Ammon's horn (tissue), 1 donor: ENCODE results near the gene SCYL1.

Source experiments
- DNase-seq: peaks from one replicate; pipeline ENCODE4 v3.0.0-alpha.2; 2016; ENCODE audit warnings: low spot score

The SCYL1 gene

DNA sequence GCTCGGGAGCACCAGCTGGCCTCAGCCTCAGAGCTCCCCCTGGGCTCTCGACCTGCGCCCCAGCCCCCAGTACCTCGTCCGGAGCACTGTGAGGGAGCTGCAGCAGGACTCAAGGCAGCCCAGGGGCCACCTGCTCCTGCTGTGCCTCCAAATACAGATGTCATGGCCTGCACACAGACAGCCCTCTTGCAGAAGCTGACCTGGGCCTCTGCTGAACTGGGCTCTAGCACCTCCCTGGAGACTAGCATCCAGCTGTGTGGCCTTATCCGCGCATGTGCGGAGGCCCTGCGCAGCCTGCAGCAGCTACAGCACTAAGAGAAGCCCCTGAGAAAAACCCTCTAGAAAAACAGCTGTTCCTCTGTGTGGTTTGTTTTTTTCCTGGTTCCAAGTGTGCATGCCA lies 46.5 kb downstream of the SCYL1 start:
- DNase-seq = no peak

DNA sequence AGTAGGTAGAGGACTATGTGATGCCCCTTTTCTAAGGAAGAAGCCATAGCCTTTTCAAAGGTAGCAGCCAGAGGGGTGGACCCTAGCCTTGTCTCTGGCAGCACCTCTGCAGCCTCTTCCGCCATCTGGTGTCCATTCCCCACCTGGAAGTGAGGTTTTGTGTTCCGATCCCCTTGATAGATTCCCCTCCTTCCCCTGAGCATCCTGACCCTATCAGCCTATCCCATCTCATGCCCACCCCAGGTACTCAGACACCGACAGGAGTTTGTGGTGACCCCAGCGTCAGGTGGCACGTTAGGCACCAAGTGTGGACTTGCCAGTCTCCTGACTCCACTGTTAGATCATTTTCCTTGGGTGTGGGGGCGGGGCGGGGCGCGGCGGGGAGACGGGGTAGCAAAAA lies 47.1 kb downstream of the SCYL1 start:
- no peak for DNase-seq

DNA sequence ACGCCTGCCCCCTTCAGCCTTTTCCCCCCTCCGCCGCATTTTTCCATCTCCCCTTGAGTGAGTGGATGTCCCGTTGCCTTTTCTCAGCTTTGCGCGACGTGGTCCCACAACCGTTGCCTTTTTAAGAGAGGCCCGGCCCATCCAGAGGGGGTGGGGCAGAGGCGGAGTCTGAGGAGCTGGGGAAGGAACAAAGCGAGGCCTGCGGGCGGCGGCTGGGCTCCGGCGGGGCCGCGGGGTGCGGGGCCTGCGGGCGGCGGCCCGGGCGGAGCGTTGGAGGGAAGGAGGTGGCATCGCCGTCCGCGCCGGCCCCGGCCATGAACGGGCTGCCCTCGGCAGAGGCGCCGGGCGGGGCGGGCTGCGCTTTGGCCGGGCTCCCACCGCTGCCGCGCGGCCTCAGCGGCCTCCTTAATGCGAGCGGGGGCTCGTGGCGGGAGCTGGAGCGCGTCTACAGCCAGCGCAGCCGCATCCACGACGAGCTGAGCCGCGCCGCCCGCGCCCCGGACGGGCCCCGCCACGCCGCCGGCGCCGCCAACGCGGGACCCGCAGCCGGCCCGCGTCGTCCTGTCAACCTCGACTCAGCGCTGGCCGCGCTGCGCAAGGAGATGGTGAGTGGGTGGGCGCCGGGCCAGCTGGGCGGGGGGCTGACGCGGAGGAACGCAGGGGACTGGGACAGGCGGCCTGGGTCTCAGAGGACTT lies 47.6 kb downstream of the SCYL1 start, which contains the start of gene FAM89B:
Gene FAM89B (plus strand): TSS at position 183 of the 696 bp plus-strand sequence. CDS start 132 bp downstream, at position 315.
- DNase-seq = peak; percentile 91

DNA sequence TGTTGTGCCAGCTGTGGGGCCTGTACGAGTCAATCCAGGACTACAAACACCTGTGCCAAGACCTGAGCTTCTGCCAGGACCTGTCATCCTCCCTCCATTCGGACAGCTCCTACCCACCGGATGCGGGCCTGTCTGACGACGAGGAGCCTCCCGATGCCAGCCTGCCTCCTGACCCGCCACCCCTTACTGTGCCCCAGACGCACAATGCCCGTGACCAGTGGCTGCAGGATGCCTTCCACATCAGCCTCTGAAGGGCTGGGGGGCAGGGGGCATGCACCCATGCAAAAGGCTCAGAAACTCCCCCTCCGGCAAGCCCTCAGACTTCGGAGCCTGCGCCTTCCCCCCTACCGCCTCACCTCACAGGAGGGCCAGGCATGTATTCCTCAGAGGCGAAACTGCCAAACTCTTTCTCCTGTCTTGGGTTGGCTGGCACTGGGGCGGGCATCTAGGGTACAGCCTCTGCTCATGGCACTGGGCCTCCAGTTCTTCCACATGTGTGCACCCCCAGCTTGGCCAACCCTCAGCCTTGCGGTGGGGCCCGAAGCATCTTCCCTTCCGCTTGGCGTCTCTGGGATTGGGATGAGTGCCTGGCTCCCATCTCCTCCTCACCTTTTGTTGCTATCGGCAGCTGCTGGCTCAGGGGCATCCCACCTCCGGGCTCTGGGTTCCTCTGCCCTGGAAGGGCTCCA lies 48.7 kb downstream of the SCYL1 start:
- no peak for DNase-seq

DNA sequence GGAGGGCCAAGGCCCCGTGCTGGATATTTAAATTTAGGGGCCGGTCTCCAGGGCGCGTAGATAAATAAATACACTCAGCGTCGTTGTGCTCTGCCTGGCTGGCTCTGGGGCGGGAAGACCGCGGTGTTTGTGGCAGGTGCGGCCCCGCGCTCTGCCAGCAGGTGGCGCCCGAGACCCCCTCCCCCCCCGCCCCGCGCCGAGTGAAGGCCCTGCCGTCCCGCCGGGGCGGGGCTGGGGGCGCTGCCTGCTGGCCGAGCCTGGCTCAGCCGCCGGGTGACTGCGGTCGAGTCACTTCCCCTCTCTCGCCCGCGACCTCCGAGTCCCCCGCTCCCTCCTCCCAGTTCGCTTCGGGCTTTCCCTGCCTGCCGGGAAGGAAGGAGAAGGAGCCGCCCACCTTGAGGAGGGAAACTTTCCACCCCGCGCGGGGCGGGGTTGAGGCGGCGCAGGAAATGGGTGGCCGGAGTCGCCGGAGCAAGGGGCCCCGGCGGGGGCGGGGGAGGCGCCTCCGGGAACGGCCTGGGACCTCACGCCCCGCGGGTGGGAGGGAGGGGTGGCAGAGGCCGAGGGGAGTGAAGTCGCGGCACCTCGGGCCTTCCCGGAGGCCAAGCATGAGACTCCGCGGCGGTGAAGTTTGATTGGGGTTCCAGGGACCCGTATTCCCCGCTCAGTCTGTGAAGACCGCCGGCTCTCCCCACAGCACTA lies 49.4 kb downstream of the SCYL1 start:
- DNase-seq = peak; percentile 81

DNA sequence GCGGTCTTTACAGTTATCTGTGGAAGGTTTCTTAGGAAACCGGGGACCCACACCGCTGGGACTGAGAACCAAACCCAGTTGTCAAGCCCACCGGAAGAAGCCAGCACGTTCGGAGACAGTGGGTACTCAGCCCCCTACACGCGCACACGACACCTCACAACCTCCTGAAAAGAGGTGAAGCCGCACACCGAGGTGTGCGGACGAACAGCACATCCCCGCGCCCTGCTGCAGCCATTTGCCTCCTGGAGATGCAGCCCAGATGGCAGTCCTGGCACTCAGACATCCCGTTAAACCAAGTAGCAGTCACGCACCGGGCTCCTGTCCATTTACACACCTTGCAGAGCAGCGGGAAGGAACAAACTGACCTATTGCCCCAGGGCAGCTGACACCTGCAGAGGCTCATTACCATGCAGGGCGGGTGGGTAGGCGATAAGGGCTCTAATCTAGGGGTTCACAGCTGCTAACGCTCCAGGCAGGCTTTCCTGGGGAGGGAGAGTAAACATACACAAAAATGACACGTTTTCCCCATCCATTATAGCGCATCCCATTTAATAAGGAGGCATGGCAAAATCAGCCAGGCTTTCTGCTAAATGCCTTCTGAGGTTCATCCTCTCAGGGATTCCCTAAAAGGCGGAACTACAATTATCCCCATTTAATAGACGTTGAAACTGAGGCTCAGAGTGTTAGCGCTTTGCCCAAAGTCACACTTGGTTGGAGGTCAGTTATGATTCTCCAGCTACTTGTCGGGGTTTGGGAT lies 50.1 kb downstream of the SCYL1 start:
- no peak for DNase-seq

DNA sequence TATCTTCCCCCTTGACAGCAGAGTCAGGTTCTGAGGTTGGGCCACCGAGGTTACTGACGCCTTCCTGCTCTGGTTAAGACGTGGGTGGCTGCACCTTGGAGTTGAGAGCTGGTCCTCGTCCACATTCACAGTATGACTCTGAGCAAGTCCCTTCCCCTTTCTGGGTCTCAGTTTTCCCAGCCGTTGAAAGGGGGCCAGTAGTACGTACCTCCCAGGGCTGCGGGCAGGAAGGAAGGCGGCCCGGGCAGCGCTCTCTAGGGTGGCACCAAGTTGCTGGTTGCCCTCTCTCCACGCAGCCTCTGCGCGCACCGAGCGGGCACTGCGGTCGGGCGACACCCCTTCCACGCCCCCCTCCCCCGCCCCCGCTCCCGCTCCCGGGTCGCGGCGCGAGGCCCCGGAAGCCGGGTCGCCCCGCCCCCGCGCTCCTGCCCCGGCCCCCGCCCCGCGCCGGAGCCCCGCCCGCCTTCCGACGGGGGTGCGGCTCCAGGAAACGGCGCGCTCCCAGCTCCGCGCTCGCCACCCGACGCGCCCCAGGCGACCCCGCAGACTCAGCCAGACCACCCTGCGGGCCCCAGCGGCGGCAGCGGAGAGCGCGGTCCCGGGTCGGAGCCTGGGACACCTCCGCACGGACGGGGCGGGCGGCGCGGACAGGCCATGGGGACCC lies 50.8 kb downstream of the SCYL1 start, which contains the start of gene EHBP1L1:
Gene EHBP1L1 (plus strand): TSS at position 486 of the 664 bp plus-strand sequence. CDS start 250 bp downstream, outside the sequence.
- no peak for DNase-seq

DNA sequence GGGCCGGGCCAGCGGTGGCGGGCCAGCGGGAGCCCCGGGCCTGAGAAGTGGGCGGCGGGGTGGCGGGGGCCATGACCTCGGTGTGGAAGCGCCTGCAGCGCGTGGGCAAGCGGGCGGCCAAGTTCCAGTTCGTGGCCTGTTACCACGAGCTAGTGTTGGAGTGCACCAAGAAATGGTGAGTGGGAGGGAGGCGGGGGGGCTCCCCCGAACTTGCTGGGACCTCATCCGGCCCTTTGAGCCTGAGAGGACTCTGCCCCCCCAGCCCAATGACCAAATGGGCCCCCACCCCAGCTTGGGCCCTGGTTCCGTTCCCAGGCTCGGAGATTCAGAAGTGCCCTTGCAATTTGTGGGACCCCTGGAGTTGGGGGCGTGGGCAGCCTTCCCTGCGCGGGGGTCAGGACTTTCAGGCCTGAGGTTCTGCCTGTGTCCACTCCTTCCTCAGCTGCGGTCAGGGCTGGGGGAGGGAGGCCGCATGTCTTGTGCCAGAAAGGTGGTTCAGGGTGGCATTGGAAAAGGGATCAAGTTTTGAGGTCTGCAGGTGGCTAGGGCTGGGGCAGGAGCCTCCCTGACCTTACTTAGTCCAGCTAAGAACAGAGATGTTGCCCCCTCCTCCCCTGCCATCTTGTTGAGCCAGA lies 51.5 kb downstream of the SCYL1 start:
- no peak for DNase-seq

DNA sequence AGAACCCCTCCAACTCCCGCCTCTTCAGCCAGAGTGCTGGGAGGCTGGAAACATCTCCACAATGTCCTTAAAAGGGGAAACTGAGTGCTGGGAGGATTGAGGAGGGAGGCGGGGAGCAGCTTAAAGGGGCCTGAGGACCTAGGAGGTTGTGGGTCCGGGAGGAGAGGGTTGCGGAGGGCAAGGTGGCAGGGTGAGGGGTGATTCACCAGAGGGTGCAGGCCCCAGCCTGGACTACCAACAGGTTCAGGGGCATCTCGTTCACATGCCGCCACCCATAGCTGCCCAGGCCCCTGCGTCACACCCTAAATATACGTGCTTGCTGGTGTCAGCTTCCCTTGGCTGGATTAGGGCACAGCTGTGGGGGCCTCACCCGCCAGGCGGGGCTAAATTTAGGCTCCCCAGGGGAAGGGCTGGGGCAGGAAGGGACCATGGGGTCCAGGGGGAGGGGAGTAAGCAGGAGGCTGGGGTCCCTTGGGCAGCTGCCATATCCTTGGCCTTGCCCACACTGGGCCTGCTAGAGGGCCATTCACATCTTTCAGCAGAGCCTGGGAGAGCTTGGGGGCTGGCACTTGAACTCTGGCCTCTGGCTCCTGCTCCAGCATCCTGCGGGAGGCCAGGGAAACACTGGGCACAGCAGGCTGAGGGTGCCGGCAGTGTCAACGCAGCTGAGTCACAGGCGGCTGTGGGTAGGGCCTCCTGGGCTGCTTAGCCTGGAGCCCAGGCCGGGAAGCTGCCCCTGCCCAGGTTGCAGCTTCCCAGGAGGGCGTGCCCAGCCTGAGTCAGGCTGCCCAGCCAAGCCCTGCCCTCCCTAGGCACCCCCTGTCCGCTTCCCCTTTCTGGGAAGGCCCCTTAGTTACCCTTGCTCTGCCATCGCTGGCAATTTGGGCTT lies 52.2 kb downstream of the SCYL1 start:
- DNase-seq = no peak

DNA sequence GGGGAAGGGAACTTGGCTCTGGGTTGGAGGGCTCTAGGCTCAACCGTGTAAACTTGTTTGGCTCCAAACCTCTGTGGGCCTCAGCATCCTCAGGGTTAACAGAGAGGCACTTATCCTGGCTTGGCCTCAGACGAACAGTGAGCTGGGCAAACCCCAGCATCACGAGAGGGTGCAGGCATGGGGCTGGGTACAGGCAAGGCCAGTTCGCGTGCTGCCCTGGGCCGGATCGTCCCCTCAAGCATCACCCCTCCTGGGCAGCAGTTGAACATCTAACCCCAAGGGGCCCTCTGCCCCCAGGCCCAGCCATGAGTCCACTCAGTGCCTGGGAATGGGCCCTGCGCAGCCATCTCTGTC lies 52.9 kb downstream of the SCYL1 start:
- no peak for DNase-seq

DNA sequence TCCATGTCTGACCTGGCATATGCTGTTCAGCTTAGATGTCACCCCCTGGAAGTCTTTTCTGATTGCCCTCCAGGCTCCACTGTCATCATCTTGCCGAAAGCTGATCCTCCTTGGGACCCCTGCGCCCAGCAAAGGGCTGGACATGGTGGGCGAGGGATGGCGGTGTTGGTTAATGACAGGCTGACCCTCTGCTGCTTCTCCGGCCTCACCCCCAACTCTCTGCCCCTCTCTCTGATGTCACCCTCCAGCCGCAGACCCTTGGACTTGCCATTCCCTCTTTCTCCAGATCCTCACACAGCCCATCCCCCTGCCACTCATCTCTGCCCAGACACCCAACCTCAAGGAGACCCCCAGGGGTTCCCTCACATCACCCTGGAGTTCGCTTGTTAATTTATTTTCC lies 53.3 kb downstream of the SCYL1 start:
- no peak for DNase-seq

DNA sequence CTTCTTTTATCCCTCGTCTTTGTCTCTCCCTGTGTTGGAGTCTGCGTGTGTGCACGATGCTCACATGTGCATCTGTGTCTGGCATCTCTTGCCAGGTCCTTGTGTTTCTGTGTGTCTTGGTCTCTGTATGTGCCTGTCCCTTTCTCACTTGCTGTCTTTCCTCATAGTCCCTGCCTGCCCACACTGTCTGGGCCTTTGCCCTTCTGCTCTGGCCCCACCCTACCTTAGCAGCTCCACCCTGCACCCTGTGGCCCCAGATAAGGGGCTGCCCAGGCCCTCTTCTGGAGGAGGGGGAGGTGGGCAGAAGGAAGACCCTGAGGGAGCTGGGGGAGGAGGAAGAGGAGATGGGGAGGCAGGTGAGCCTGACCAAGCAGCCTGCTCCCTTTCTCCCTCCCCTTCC lies 53.8 kb downstream of the SCYL1 start:
- DNase-seq = no peak

DNA sequence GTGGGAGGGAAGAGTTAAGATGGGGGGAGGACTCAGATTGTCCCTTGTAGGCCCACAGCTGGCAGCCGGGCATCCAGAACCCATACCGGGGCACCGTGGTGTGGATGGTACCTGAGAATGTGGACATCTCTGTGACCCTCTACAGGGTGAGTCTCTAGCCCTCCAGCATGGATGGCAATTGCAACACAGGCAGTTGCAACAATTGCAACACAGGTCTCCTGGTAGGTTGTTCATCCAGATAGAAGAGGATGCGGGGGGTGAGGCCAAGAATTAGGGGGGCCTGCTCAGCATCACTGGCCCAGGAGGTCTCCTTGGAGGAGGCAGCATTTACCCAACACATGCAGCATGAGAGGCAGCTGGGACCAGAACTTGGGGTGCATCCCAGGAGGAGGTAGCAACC lies 54.4 kb downstream of the SCYL1 start:
- DNase-seq = no peak

DNA sequence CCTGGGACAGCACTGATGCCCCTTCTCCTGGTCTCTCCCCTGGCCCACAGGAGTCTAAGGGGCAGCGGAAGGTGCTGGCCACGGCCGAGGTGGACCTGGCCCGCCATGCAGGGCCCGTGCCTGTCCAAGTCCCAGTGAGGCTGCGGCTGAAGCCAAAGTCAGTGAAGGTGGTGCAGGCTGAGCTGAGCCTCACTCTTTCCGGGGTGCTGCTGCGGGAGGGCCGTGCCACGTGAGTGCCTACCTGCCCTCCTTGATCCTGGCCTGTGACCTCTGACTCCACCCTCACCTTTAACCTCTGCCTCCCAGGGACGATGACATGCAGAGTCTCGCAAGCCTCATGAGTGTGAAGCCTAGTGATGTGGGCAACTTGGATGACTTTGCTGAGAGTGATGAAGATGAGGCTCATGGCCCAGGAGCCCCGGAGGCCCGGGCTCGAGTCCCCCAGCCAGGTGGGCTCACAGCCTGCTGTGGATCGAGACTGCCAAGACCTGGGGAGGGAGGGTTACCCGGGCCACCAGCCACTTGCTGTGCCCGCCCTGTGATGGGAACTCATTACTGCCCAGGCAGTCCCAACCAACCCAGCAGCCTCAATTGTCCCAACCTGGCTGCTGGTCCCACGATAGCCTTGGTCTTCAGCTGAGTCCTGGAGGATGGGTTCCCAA lies 55.3 kb downstream of the SCYL1 start:
- no peak for DNase-seq

DNA sequence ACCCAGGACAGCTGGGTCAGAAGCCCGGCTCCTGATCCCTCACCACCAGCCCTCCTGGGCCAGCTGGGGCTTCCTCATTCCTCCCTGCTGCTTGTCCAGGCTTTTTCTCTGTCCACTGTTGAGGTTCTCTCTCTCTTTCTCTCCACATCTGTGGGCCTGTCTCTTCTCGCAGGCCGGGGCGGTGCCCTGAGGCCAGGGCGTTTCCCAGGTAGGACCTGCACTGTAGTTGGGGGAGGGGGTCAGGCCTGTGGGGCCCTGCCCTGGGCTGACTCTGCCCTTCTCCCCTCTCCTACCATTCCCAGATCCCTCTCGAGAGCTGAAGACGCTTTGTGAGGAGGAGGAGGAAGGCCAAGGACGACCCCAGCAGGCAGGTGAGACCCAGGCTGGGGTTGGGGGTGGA lies 55.9 kb downstream of the SCYL1 start:
- DNase-seq = no peak

DNA sequence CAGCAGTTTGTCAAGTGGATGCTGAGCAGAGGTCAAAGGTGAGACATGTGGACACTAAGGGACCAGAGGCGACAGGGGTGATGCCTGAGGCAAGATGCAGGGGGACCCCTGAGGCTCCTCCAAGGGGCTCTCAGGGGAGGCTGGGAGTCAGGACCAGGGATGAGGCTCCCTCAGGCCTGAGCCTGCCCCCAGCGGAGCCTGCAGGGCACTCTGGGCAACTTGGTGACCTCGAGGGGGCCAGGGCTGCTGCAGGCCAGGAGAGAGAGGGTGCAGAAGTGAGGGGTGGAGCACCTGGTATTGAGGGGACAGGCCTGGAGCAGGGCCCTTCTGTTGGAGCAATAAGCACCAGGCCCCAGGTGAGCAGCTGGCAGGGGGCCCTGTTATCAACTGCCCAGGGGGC lies 57.0 kb downstream of the SCYL1 start:
- no peak for DNase-seq

DNA sequence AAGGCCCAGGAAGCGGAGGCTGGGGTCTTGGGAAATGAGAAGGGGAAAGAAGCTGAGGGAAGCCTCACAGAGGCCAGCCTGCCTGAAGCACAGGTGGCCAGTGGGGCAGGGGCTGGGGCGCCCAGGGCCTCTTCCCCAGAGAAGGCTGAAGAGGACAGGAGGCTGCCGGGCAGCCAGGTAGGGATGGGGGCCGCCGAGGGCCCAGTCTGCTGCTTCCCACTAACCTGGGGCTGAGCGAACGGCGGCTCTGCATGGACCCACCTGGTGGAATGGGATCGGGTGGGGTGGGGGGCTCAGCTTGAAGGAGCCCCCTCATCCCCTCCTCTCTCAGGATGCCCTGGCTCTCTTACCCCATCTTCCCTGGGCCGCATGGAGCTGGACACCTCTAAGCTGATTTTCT lies 58.7 kb downstream of the SCYL1 start:
- no peak for DNase-seq

DNA sequence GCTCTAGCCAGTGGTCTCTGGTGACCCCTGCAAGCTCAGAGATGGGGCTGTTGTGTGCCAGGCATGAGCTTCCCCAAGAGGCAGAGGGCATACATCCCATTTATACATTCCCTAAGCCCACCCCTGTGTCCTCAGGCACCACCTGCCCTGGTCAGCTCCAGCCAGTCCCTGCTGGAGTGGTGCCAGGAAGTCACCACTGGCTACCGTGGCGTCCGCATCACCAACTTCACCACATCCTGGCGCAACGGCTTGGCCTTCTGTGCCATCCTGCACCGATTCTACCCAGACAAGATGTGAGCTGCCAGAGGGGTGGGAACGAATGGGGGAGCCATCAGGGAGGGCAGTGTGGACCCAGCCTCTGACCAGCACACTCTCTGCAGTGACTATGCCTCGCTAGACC lies 59.2 kb downstream of the SCYL1 start:
- DNase-seq = no peak

DNA sequence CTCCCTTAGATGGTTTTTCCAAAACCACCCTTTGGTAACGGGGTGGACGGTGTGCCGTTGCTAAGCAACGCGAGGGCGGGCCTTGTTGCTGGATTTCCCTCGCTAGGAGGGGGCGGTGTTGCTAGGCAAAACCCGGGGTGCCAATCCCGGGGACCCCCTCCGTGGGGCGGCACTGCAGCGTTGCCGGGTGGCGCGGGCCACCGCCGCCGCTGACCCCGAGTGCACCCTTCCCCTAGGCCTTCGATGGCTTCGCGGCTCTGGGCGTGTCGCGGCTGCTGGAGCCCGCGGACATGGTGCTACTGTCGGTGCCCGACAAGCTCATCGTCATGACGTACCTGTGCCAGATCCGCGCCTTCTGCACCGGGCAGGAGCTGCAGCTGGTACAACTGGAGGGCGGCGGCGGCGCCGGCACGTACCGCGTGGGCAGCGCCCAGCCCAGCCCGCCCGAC lies 59.9 kb downstream of the SCYL1 start:
- peak; percentile 65 for DNase-seq
